Medulla oblongata (tissue), 1 donor: ENCODE results near the gene PCDH12.
"Not testable (repeated sequence)": the region's sequence is repeated elsewhere in the genome, so short reads cannot be mapped to it uniquely, and the experiment has no call there.

Experiments
- DNase-seq: peaks from one replicate; pipeline ENCODE4 v3.0.0-alpha.2; 2015; ENCODE audit errors: extremely low spot score

PCDH12 gene

DNA sequence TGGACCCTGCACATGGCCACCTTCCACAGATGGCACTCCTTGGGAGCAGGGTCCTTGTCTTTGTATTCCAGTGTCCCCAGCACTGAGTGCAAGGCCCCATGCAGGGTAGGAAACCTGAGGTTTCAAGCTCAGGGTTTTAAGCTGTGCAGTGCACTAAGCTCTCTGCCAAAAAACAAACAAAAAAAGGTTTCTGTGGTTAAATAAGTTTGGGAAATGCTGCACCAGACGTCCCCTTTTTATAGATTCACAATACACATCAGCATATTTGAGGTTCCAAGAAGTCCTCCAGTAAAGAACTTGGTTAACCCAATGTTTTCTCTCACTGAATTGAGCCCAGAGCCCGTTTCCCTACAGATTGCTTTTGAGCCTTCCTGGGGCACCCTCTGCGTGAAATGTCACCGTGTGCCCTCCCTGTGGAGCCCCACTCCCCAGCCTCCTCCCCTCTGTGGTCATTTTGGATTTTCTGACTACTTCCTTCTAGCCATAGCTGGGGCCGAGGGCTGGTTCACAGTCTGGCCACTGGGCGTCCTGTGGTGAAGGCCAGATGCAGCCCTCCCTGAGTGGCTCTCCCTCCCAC, 17.2 kb downstream of the PCDH12 start:
- DNase-seq, result peak; percentile 67

DNA sequence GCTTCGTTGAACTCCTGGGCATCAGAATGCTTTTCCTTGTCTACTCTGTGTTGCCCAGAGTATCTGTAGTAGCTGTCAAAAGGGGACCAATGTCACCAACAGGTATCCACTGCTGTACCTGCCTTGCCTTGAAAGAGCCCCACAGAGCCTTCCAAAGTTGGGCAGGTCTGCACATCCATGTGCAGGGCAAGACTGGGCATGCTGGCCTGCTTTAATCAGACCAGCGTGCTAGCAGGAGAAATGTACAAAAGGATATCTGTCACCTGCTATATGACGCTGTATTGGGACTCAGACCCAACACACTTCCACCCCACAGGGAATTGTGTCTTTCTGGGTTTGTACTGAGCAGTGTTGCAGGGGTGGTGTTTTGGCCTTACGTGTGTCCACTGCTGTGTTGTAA, 22.5 kb downstream of the PCDH12 start:
- DNase-seq, result no peak

DNA sequence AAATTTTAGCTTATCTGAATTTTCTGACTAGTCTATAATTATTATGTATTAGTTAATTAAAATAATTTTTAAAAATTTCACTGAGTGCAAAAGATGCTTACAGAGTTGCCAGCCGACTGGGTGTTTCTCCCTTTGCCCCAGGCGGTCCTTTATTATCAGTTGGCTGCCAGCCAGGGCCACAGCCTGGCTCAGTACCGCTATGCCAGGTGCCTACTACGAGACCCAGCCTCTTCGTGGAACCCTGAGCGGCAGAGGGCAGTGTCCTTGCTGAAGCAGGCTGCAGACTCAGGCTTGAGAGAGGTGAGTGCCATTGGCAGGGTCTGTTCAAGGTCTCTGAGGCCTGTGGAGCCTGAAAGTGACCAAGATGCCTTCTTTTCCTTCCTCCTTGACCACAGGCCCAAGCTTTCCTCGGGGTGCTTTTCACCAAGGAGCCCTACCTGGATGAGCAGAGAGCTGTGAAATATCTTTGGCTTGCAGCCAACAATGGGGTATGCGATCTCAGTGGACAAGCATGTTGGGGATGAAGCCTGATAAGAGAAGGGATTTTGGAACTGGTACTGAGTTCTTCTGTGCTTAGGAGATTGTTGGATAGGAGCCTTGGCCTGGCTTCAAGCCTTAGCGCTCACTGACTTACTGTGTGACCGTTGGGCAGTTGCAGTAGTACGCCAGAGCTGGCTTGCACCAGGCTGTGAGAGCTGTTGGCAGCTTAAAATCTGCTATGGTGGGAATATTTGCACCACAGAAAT, 23.7 kb downstream of the PCDH12 start:
- DNase-seq, result no peak

DNA sequence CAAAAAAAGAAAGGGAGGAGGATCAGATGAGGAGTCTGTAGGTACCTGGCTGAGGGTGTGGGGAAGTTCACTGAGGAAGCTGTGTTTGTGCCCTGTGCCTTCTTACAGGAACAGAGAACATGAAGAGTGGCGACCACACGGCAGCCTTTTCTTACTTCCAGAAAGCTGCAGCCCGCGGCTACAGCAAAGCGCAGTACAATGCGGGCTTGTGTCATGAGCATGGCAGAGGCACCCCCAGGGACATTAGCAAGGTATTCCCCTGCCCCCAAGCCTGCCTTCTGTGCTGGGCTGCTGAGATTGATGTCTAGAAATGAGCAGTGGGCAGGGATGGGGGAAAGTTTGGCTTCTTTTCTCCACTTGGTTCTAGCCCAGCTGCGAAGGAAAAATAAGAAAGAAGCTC, 24.9 kb downstream of the PCDH12 start:
- DNase-seq, result no peak

DNA sequence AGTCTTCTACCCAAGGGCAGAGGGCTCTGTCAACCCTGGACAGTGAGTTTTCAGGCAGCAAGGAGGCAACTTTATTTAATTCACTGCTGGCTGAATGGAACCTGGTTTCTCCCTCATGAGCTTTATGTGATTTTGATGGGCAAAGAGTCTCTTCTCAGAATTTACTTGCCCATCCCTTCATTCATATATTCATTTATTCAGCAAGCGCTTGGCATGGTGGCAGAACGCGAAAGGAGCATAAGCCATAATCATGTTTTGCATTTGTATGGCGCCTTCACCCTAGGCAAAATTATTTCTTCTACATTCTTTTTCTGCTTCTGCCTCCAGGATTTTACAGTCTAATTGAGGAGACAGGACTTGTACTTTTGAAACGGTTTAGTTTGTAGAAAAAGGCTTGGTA, 26.3 kb downstream of the PCDH12 start:
- DNase-seq, result no peak

DNA sequence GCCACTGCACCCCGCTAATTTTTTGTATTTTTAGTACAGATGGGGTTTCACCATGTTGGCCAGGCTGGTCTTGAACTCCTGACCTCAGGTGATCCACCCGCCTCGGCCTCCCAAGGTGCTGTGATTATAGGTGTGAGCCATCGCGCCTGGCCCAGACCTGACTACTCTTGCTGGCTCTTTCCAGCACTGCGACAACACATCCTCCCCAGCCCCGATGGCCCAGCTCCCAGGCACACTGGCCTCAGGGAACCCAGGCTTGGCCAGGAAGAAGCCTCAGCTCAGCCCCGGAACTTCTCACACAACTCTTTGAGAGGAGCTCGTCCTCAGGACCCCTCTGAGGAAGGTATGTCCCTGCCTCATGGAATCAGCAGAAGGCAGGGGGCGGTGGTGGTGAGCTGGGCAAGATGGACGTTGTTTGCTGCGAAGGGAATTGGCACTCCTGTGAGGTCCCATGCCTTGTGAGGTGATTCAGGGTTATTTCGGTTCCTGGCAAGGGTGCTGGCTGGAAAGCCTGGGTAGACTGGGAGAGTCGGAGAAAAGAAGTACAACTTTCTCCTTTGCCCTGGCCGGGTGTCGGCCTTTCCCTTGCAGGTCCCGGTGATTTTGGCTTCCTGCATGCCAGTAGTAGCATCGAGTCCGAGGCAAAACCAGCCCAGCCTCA, 28.5 kb downstream of the PCDH12 start:
- DNase-seq, result no peak

DNA sequence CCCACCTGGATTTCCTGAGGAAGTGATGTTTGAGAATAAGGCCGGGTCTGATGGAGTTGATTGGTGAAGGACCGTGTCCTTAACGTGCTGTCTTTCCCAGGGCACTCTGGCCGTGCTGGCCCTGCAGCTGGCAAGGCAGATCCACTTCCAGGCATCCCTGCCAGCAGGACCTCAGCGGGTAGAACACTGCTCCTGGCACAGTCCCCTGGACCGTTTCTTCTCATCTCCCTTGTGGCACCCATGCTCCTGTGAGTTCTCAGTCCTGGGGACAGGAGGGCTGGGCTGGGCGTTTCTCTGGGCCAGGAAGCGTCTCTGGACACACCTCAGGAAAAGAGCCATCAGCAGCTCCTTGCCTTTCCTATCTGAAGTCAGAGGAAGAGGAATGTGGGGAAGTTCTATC, 30.0 kb downstream of the PCDH12 start:
- no peak for DNase-seq

DNA sequence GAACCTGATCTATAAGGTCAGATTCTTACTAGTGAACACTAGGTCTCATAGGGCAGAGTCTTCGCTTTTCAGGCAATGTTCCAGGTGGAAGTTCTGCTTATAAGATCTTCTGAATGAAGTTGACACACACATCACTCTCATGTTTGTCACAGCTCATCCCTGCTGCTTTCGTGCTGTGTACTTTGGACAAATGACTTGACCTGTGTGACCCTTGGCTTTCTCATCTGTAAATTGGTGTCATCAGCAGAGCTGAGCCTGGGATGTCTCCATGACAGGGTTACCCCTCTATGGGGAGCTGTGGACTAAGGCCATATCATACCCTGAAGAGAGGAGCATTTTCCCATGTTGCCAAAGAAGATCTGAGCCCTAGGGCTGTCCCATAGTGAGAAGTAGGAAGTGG, 31.6 kb downstream of the PCDH12 start:
- DNase-seq, result no peak

DNA sequence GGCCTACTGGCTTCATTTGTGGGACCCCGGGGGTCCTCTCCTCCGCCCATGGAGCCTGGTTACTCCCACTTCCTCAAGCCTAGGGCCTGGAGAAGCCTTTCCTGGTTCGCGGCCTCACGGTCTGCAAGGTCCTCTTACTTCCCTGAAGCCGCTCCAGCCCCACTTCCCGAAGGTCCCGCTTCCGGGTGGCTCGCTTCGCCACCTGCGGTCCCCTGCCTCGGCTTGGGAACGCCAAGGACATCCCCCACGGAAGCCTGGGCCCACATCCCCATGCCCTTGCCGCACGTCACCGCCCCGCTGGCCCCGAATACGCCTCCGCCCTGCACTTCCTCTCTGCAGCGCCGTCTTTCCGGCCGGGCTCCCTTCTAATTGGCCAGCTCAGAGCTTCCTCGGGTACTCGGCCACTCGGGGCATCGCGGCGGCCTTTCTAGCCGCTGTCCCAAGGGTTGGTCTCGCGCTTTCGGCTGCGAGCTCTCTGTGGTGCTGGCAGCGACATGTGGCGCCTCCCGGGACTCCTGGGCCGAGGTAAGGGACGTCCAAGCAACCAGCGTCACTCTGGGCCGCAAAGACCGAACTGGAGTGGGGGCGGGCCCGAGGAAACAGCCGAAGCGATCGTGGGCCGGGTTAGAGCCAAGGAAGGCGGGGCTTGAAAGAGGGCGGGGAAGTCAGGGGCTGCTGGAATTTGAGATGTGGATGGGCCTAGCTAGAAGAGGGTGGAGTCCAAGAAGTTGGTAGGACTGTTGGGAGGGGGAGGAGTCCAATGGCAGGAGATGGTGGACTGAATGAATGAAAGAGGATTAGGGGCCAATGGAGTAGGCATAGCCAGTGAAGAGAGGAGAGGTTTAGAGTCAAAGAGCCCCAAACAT, 34.3 kb downstream of the PCDH12 start, which contains the start of gene DELE1:
Gene DELE1 (plus strand): TSS at position 424 of the 866 bp plus-strand sequence. CDS start 71 bp downstream, at position 495.
- DNase-seq, result peak; percentile 96

DNA sequence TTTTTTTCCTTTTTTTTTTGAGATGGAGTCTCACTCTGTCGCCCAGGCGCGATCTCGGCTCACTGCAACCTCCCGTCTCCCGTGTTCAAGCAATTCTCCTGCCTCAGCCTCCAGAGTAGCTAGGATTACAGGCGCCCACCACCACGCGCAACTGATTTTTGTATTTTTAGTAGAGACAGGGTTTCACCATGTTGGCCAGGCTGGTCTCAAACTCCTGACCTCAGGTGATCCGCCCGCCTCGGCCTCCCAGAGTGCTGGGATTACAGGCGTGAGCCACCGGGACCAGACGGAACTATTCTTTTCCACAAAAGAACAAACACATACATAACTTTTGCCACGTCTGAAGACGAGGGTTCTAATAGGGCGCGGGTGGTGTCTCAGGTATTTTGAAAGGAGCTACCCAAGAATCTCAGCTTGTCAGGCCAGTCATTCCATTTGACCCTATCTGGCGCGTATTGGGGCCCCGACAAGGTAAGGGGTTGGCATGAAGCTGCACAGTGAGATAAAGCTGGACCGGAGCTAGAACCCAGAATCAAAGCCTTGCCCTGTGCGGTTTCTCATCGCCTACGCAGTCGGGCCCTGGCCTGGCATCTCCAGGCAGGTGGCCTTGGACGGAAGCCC, 35.1 kb downstream of the PCDH12 start:
- not testable (repeated sequence) for DNase-seq

DNA sequence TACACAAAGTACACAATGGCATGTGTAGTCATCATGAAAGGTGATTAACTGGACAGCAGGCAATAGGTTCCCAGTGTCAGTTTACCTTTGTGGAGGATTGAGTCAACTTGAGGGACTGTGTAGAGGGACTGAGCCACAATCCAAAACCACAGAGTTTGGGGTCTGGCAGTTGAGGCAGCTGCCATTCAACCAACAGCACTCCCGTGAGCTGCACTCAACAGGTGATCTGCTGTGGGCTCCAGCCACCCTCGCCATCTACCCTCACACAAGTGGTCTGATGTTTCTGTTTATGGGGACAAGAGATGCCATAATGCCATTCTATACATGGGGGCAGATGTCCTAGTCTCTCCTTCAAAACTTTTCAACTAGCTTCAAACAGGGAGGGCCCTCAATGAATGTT, 37.2 kb downstream of the PCDH12 start:
- DNase-seq, result no peak

DNA sequence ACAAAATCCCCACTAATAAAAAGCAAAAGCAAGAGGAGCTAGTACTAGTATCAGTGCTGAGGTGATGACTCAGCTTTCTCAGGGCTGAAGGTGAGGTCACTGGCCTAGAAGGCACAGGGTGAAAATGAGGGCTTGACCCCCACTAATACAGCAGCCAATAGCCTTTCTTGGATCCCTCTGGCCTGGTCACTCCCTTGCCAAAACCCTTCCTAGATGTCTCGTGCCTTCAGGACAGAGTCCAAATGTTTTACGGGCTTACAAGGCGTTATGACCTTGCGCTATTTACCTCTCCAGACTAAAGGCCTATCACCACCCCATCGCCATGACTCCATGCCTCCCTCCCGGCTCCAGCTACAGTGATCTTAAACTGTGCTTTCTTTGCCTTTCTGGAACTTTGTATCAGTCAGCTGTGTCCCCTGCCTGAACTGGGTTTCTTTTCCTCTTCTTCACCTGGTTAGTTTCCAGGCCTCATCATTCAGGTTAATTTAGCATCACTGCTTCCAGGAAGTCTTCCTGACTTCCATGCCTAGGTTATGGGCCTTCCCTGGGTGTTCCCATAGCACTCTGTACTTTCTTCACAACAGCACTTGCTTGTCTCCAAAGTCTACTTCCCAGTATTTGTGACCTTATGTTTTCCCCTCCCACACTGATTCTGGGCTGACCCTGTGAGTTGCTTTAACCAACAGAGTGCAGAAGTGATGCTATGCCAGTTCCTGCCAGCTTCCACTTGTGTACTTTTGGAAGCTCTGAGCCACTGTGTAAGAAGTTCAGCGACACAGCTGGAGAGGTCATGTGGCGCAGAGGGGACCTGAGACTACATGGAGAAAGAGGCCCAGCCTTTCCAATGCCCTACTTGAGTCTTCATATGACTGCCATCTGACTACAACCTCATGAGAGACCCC, 38.5 kb downstream of the PCDH12 start:
- DNase-seq, result no peak

DNA sequence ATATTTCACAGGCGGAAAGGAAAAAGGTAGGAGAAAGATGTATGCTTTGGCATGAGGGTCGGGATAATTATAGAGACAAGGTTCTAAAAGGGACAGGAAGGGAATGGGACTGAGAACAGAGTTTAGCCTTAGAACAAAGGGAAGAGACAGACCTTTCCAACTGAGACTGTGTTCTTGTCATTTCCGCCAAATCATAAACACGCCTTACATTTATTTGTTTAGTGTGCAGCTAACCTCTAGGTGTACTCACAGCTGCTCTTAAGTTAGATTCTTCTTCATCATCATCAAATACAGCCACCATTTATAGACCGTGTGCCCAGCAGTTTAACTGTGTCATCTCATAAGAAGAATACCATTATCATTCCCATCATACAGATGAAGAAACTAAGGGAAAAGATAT, 40.2 kb downstream of the PCDH12 start:
- DNase-seq, result no peak

DNA sequence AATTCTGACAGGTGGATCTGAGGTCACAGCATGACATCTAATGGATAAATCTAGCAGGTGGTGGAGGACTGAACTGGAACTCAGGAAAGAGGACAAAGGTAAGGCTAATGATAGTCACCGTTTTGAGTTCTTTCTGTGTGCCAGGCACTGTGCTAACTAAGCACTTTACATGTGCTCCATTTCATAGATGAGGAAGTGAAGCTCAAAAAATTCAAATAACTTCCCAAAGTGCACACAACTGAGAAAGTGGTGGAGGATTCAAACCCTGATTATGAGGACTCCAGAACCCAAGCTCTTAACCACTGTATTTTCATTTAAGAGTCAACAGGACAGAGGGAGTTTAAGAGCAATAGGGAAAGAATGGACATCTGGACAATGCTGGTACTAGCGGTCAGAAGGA, 41.5 kb downstream of the PCDH12 start:
- no peak for DNase-seq

DNA sequence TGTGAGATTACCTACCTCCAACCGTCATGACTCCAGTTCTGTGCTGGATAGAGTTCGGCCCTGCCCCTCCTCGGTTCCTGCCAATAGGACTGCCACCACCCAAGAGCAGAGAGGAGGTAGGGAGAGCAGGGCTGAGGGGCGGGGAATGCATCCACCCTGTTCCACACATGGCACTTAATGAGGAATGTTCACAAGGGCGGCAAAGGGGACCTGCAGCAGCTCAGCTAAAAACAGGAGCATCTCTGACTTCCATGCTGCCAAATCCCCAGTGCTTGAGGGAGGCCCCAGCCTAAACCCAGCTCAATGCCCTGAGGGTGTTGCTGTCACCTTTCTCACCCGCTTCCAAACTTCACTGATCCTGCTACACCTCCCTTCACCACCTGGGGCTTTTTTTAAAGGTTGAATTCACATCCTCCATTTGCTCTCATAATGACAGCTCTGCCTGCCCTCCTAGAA, 42.1 kb downstream of the PCDH12 start:
- no peak for DNase-seq

DNA sequence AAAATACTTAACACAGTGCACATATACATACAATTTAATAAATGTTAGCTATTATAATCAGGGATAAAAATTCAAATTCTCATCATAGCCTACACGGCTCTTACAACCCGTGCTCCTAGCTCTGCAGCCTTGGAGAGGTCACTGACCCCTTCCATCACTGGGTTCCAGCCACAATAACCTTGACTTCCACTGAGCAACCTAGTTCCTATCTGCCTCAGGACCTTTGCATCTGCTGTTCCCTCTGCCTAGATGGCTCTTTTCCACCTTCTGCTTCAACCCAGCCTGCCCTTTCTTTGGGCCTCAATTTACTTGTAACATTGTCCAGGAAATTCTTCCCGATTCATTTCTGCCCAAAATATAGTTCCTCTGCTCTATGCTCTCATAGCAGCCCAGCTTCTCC, 43.2 kb downstream of the PCDH12 start:
- DNase-seq, result no peak

DNA sequence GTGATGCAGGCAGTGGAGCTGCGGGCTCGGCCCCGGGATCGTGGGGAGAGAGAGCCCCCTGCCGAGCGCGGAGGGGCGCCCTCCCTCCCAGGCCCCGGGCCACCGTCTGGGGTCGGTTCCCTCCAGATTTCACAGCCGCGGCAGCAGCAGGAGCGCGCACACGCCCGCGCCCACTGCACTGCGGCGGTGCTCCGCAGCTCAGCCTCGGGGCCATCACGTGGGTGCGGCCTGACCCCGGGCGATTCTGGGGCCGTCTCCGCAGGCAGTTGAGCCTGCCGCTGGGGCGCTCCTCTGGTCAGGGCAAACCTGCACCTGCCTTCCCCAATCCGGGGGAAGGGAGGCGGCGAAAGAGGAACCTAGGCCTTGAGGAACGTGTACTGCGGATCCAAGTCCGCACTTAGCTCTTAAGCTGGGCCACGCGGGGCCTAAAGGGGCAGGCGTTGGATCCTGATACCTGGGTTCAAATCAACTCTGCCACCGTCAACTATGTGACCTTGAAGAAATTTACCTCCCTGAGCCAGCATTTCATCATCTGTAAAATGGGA, 43.7 kb downstream of the PCDH12 start:
- DNase-seq, result peak; percentile 72

DNA sequence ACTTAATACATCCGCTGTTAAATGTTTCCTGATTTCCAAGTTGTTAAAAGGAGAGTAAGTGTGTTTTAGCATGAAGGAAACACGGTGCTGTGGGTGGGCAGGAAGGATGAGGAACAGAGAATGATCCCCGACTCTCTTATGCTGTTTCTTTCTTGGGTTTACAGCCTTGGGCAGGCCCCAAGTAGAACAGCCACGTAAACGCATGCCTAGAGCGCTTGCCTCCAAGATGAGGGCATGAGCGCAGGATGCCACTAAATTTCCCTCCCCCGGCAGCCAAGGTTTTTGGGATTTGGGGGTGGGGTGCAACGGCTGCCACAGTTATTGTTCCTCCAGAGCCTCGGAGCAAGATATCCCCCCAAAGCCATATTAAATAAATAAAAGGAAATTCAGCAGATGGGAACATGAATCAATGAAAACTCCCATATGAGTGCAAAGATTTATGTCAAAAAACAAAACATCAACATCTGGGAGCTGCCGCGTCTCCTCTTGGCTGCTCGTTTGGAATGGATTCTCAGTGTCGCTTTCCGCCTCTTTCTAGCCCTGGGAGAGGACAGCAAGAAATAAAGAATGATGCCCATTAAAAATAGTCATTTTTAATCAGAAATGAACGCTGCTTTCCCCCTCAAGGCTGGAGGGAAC, 44.3 kb downstream of the PCDH12 start:
- peak; percentile 25 for DNase-seq

DNA sequence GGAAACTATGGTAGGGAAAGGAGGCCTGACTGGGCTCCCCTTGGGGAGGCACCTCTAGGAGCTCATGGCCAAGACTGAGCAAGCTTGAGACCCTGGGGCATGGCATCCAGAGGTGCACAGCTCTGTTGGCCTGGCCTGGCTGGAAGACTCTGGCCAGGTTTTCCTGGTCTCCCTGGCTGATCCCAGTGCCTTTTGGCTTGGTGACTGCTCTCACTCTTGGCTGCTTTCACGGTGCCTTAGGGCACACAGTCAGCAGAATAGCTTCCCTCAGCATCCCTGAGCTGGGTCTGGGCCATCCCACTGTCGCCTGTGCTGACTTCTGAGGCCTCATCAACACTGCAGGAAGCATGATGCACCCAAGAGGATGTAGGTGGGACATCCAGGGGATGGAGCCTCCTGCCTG, 47.7 kb downstream of the PCDH12 start:
- DNase-seq, result no peak

DNA sequence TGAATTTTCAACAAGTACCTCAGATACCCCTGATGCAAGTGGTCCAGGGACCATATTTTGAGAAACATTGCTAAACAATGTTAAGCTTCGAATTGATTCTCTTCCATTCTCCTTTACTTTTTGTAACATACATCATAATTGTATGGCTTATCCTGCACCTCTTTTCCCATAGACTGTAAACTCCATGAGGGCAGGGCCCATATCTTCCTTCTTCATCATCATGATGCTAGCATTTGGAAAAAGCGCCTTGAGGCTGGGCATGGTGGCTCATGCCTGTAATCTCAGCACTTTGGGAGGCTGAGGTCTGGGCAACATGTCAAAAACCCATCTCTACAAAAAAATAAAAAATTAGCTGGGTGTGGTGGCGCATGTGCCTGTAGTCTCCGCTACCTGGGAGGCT, 48.8 kb downstream of the PCDH12 start:
- DNase-seq, result no peak
